Posterior vena cava (tissue), 2 donors: ENCODE measurements around the gene DST. TPM values are rescaled to one million over a fixed set of nuclear protein-coding genes. Genes with fewer than 3 reads are reported as not detected.

Experiments used
- DNase-seq: peaks from one replicate; pipeline ENCODE4 v3.0.0-alpha.2; 2020; ENCODE audit warnings: low spot score
- intact Hi-C, 2 donors: fragments of 100-400 bp; cut with DNase I; formaldehyde crosslinking; loops; one replicate each; pipeline versions ENCODE4 v1.14.1 to v1.14.2; 2022 to 2023
- total RNA-seq, 2 donors: library from RNA; stranded (reverse); fragmentation: NEBNext Ultra II Directional; extraction: Animal tissue kit (Norgen Biotek cat#: 25700); gene quantifications; one replicate each; pipeline ENCODE4 v1.2.1, GENCODE V29; 2021
- donor health status: DM: yes; HTN: yes; CAD: no.
- donor health status: DM: yes; HTN: yes; CAD: no.

DST gene
- total RNA-seq, 2 donors from 2014 or later = 473 to 630 TPM

GRCh38 chr6:56432194-56432593, 210.5 kb downstream of the DST start:
- DNase-seq = no peak
- intact Hi-C loops = no loop called here

- DNase-seq = no peak
- intact Hi-C loops = no loop called here
Measured at GRCh38 chr6:56430629-56431600, 211.8 kb downstream of the DST start.

- no peak for DNase-seq
- intact Hi-C loops = no loop called here
Measured at GRCh38 chr6:56424542-56425083, 218.1 kb downstream of the DST start.

- intact Hi-C loops = no loop called here
- DNase-seq = no peak
Measured at GRCh38 chr6:56424064-56424463, 218.6 kb downstream of the DST start.

- no peak for DNase-seq
- intact Hi-C loops = no loop called here
Measured at GRCh38 chr6:56420296-56420695, 222.4 kb downstream of the DST start.

GRCh38 chr6:56419191-56419590, 223.5 kb downstream of the DST start:
- DNase-seq = no peak
- intact Hi-C loops = no loop called here

- no peak for DNase-seq
- intact Hi-C loops = no loop called here
Measured at GRCh38 chr6:56417823-56418222, 224.9 kb downstream of the DST start.

- intact Hi-C loops = no loop called here
Measured at GRCh38 chr6:56416247-56416646, 226.4 kb downstream of the DST start.

GRCh38 chr6:56408976-56409375, 233.7 kb downstream of the DST start:
- no peak for DNase-seq
- intact Hi-C loops = no loop called here

More at GRCh38 chr6:56416247-56416646, 226.4 kb downstream of the DST start:
- DNase-seq = no peak
